HG02763 (cell line): ENCODE results near the gene MSRB1.
A peak's percentile ranks its signal among the peaks of the same experiment; 100 is the strongest.
"Not testable (repeated sequence)": the region's sequence is repeated elsewhere in the genome, so short reads cannot be mapped to it uniquely, and the experiment has no call there.

Experiments used
- ATAC-seq: cut with Tn5 transposase; IDR thresholded peaks from one replicate; pipeline ENCODE4 v1.9.1; 2021; ENCODE audit warnings: mild to moderate bottlenecking, moderate library complexity; ENCODE audit not compliant: unreplicated experiment

The MSRB1 gene

DNA sequence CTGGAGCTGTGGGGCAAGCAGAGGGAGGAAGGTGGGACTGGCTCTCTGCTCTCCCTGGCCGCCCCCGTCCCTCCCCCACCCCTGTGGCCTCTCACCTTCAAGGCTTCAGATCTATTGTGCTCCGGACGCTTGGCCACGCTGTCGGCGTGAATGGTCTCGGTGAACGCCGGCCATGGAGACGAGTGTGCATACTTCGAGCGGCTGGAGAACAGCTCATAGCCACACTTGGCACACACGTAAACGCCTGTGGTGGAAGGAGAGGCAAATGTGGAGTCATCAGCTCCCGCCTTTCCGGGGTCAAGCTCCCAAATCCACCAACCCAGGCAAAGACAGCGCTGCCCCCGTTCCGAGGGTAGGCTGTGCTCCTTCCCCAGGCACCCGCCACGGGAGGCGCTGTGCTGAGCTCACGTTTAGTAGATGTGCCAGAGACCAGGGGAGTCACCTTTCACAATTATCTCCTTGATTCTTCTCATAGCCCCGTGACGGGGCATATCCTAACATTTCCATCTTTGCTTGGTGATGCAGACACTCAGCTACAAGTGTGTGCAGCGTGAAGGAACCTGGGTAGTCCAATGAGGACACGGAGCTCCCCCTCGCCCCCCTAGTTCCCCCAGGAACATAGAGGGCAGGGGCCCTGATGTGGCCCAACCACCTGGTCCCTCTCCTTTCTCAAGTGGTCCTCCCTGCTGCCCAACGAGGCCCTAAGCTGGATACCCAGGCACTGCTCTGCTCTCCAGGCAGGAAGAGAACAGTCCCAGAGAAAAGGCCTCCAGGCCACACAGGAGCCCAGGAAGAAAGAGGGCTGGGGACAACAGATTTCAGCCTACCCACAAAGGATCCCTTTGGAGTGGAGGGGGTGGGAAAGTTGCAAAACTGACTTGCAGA is 1.6 kb downstream of the MSRB1 start:
- no peak for ATAC-seq

DNA sequence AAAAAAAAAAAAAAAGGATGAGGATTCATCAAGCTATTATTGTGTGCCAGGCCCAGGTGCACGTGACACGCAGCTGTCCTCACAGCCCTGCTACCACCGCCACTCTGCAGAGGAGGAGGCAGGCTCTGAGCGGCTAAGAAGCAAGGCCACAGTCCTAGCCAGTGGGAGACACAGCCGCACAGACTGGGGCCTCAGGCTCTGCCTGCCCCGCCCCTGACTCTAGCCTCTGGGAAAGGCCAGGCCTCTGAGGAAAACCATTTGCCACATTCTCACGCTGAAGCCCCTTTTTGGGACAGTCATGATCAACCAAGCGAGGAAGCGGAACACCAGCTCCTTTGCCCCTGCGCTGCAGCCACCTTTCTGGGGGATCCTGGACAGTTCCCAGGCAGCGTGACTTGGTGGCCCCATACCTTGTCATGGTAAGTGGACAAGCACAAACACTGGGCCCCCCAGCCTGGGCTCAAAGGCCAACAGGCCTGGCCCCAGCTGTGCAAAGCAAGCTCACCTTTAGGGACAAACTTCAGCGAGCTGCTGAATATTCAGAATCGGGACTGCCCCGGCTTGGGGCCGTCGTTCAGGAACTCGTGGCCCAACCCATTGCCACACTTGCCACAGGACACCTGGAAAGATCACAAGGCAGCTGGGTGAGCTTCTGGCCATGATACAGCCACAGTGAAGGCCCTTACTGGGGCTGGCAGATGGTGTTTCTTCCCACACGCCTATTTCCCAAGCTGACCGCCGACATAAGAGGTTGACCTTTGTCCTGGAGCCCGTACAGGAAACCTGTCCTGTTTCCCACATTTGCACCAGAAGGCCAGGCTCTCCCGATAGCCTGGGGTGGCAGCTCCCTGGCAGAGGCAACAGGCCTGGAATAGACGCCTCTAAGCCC is 2.5 kb downstream of the MSRB1 start:
- ATAC-seq, result no peak

DNA sequence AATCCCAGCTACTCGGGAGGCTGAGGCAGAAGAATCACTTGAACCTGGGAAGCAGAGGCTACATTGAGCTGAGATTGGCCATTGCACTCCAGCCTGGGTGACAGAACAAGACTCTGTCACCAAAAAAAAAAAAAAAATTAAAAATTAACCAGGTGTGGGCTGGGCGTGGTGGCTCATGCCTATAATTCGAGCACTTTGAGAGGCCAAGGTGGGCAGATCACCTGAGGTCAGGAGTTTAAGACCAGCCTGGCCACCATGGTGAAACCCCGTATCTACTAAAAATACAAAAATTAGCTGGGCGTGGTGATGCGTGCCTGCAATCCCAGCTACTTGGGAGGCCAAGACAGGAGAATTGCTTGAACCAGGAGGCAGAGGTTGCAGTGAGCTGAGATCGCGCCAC is 3.2 kb downstream of the MSRB1 start:
- ATAC-seq, result not testable (repeated sequence)

DNA sequence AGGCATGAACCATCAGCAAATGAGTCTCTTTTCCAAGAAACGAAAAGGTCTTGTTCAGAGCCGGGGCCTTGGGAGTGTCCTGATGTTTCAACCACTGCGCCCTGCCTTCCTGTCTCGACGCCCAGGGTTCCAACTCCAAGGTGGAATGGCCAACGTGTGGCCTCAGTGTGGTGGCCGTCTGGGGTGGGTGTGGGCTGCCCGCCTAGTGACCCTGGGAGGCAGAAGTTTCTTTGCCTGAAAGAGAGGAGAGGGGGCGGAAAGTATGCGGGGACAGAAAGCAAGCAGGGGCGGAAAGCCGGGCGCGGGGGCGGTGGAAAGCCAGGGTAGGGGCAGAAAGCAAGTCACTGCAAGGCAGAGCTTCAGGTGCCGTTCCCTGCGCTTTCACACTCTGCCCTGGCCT is 4.1 kb downstream of the MSRB1 start:
- ATAC-seq, result no peak

DNA sequence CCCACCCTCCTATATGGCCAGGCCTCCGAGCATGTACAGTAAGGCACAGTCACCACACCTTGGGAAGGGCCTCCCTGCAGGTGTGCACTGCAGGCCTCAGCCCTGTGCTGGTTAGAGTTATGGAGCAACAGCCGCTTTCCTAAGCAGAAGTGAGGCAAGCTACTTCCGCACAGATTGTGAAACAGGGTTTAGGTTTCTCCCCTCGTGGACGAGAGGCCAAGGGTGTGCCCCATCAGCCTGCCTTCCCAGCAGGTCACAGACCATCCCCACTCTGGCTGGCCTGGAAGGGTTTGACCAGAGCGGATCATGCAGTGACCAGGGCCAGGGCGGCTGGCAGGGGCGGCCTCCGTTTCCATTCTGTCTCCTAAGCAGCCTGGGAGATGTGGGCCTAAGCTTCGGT is 4.7 kb downstream of the MSRB1 start:
- no peak for ATAC-seq

DNA sequence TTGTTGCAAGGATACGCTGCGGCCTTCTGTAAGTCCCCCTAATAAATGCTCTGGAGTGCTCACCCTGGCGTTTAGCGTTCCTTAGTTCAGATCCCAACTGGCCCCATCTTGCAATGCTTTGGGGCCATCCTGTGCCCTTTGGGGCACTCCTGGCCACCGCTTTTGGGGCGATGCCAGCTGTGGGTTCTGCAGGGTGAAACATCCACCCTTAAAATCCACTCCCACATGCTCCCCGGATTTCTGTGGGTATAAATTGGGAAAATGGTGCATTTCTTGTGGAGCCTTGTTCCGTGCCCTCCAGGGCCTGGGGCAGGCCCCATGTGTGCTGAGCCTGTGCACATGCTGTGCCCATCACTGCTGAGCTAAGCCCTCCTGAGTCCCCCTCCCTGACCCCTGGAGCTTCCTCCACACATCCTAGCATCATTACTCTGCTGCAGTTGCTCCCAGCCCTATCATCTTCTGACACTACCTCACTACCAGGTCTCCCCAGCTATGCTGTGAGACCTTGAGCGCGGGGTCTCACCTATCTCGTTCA is 6.0 kb downstream of the MSRB1 start:
- ATAC-seq, result no peak

DNA sequence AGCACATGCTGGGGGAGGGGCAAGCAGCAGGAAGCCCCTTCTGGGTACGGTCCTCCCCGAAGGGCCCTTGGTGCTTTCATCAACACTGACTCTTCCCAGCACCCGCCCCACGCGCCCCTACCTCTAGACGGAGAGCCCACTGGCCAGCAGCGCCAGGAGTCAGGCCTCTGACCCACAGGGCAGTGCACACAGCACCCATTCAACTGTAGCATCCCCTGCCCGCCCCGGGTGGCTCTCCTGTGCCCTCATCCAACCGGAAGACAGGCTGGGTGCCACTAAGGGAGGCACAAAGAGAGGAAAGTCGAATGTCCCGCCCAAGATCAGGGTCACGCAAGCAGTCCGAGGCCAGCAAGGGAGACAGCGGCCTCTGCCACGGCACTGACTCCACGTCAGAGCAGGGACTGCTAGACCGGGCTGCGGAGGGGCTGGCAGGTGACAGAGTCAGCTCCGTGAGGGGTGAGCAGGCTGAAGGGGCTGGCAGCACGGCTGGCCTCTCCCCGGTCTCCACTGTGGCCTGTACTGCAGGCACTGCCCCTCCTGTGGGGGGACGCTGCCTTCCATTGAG is 9.8 kb downstream of the MSRB1 start:
- no peak for ATAC-seq

DNA sequence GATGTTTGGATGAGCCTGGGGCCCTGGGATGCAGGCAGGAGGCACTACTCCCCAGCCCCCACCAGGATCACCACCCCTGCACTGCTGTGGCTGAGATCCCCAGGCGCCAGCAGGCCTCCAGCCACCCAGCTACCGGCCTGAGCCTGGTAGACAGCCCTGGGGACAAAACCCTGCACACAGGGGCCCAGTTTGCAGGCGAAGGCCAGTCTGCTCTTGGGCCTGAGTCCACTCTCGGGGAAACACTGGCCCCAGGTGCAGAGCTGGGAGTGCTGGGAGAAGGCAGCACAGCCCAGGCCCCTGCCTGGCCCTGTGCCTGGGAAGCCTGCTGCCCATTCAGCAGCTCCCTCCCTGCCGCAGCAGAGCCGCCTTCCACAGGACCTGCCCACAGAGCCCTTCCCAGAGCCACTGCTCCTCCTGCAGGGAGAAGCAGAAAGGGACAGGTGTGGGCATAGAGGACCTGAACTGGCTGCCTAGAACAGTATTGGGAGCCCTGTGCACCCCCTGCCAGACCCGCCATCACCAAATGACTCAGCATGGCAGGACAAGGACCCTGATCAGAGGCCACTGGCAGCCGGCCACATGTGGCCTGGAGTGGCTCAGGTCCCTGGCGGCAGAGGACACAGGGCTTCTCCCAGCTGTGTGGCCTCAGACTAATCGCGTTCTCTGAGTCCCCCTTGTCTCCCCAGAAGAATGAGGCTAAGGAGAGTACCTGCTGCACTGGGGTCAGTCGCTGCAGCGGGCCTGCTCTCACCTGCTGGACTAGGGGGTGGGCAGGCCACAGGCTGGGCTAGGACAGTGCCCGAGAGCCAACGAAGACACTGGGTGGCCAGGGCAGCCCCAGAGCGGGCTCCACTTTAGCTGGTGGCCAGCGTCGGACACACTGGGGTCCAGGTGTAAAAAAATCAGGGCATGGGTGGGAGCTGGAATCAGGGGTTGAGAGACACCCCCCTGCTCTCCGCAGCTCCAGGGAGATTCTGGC is 10.7 kb downstream of the MSRB1 start:
- ATAC-seq, result no peak

DNA sequence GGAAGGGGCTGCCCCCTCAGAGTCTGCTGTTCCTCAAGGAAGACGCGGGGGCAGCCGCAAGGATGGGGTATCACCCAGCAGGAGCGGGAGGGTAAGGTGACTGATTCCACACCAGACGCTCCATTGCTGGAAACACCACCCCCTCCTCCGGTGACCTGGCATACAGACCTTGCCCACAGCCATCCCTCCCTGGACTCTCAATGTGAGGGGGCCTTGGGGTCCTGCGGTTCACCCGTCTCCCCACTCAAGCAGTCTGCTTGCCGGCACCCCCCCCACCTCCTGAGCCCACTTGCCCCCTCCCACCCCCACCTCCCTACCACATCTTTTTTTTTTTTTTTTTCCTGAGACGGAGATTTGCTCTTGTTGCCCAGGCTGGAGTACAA is 12.7 kb downstream of the MSRB1 start:
- ATAC-seq, result no peak

DNA sequence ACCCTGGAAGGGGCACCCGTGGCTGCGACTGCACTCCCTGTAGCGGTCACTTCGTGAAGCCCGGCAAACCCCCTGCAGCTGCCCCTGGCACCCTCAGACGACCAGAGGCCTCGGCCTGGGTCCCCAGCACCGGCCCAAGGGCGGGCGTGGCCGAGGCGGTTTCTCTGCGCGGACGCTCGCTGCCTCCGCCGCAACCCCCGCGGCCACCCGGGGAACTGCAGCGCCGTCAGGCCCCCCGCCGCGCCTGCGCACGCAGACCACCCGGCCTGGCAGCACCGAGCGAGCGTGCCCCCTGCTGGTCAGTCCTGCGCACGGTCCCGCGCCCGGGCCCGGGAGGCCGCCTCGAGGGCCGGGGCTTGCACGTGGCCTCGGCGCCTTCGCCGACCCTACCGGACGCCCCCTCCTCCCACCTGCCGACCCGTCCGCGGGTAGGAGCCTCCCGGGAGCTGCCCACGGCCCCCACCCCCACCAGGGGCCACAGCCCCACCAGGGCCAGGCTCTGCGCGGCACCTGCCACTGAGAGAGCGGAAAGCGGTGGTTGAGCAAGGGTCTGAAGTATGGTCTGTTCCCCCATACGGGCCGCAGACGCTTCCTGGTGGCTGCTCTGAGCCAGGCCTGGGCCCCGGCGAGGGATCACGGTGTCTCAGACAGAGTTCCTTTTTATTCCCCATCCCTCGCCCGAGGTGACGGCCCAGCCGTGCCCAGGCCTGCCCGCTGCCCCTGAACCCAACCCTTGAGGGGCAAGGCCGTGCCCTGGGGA is 13.2 kb downstream of the MSRB1 start:
- peak; percentile 90 for ATAC-seq

DNA sequence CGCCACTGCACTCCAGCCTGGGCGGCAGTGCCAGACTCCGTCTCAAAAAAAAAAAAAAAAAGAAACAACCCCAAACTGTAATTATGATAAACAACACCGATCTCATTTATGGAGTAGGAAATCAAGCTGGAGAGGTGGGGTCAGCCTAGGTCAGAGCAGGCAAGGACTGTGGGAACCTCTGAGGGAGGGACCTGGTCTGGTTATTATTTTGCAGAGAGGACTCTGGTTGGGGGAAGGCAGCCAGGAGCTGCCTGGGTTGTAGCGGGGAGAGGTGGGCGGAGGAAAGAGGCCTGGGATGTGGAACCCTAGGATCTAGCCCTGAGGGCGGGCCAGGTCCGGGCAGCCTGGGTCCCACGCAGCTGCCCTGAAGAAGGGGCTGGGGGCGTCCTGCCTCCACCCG is 13.9 kb downstream of the MSRB1 start:
- no peak for ATAC-seq

DNA sequence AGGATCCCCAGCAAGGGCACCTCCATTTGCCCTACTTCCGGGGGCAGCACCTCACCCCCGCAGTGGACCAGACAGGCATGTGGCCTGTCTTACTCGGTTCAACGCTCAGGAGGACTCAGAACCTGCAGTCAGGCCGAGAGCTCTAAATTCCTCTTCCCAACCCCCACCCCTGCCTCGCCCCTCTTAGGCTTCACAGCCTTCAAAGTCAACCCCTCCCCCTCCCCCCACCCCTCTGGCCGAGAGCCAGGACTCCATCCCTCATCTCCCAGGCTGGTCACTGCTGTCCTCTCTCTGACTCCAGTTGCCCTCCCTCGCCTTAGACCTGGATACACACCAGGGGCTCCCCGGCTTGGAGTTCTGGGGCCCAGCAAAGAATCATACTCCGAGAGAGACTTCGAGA is 16.7 kb downstream of the MSRB1 start:
- no peak for ATAC-seq

DNA sequence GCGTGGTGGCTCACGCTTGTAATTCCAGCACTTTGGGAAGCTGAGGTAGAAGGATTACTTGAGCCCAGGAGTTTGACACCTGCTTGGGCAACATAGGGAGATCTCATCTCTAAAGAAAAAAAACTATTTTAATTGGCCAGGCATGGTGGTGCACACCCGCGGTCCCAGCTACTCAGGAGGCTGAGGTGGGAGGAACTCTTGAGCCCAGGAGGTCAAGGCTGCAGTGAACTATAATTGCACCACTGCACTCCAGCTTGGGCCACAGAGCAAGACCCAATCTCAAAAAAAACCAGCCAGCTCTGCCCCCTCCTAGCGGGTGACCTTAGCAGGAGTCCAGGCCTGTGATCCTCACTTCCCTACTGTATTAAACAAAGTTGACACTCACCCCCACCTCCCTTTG is 18.9 kb downstream of the MSRB1 start:
- ATAC-seq, result no peak

DNA sequence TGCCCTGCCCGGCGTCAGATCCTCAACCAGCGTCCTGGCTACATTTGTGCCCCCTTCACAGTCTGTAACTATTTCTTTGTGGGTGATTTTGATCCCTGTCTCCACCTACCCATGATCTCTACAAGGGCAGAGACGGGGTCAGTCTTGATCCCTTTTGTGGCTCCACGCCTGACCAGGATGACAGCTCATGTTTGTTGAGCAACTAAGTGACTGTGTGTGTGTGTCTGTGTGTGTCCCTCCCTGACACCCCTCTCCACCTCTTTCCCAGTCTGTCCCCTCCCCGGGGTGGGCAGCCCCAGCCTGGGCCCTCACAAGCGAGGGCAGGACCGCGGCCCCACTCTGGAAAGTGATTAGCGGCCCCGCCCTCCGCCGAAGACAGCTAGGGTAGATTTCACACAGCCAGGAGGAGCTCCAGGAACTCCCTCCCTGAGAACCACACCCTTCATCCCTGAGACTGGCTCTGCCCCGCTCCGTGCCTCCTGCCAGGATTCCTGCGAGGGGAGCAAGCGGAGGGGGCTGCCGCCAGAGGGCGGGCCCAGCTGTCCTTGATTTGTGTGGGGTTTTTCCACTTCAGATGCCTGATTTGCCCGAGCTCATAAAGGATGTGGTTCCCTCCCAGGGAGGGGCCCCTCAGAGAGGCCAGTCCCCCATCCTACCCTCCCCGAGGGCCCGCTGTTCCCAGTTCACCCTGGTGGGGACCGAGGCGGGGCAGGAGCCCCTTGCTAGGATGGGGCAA is 19.5 kb downstream of the MSRB1 start:
- no peak for ATAC-seq

DNA sequence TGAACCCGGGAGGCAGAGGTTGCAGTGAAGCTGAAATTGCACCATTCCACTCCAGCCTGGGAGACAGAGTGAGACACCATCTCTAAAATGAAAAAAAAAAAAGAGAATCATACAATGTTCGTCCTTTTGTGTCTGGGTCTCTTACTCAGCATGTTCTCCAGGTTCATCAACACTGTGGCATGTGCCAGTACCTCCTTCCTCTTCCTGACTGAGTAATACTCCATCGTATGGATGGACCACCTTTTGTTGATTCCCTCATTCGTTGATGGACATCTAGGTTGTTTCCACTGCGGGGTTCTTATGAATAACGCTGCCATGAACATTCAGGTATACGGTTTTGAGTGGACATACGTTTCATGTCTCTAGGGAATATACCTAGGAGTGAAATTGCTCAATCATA is 20.6 kb downstream of the MSRB1 start:
- no peak for ATAC-seq

DNA sequence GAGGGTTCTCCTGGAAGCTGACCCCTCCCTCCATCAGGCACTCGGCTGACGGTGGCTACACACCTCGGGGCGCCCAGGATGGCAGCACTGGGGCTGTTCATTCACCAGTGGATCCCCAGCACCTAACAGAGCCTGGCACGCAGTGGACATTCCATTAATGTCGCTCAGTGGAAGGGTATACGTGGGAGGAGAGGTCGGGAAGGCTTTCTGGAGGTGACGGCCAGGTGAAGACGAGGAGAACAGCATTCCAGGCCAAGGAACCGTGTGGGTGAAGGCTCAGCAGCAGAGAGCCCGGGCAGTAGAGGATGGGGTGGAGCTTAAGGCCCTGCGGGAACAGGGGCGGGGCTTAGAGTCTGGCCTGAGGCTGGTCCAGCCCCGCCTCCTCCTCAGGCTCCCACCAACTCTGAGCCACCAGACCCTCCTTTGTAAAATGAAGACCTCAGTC is 22.2 kb downstream of the MSRB1 start:
- no peak for ATAC-seq

DNA sequence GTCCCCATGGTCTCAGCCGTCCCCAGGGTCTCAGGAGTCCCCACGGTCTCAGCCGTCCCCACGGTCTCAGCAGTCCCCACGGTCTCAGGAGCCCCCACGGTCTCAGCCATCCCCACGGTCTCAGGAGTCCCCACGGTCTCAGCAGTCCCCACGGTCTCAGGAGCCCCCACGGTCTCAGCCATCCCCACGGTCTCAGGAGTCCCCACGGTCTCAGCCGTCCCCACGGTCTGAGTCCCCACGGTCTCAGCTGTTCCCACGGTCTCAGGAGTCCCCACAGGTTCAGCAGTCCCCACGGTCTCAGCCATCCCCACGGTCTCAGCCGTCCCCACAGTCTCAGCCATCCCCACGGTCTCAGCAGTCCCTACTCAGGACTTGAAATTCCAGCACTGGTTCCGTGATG is 22.9 kb downstream of the MSRB1 start:
- ATAC-seq, result not testable (repeated sequence)

DNA sequence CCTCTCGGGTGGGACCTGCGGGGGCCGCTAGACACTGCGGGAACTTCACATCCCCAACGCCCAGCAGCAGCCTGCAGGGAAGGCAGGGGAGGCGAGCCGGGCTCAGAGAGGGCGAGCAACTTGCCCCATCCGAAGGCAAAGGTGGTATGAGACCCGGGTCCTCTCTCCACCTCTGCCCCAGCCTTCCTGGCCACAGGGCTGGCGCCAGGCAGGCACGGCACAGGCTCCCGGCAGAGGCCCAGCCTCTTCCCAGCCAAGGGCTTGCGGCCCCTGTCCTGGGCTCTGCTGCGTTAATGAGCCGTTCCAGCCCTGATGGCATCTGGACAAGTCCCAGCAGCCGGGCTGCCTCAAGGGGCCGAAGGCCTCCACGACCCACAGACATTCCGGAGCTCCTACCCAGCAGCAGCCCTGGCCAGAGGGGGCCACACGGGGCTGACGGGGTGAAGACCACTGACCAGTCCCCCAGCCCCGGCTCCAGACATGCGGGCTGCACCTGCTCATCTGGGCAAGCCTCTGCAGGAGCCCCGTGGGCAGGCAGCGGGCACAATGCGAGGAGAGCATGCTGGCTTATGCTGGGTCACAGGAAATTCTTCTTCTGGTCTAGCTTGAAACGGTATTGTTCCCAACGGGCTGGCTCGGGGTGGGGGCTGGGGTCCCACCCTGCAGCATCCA is 23.5 kb downstream of the MSRB1 start:
- no peak for ATAC-seq
